Neural cell (in vitro differentiated cells): ENCODE results near the gene KIRREL2.

ENCODE experiments used
- CTCF ChIP-seq: fragments of 450-650 bp; IDR thresholded peaks from 2 replicates; pipeline ENCODE4 v1.5.1; 2014; ENCODE audit warnings: antibody characterized with exemption, mild to moderate bottlenecking, moderate library complexity; ENCODE audit not compliant: poor library complexity, severe bottlenecking
- POLR2AphosphoS5 ChIP-seq: IDR thresholded peaks from 2 replicates; pipeline ENCODE4 v1.6.1; 2012

GRCh38 chr19:35860818-35861639, 4.3 kb downstream of the KIRREL2 start:
- TF ChIP-seq CTCF: no peak
- no peak for TF ChIP-seq POLR2AphosphoS5
